Measurements from ENCODE around the gene ERC2.
"Not testable (repeated sequence)": the region's sequence is repeated elsewhere in the genome, so short reads cannot be mapped to it uniquely, and the experiment has no call there.

ERC2 gene

GRCh38 chr3:55831876-55832275 is 636.4 kb downstream of the ERC2 start:
- DNase-seq (ENCODE audit: low read depth, low spot score) = not testable (repeated sequence)

GRCh38 chr3:55828712-55829111 is 639.6 kb downstream of the ERC2 start:
- no peak for DNase-seq (ENCODE audit: low read depth, low spot score)

GRCh38 chr3:55827786-55828185 is 640.5 kb downstream of the ERC2 start:
- no peak for DNase-seq (ENCODE audit: low read depth, low spot score)

GRCh38 chr3:55826731-55827496 is 641.4 kb downstream of the ERC2 start:
- no peak for DNase-seq (ENCODE audit: low read depth, low spot score)

GRCh38 chr3:55826097-55826496 is 642.2 kb downstream of the ERC2 start:
- DNase-seq (ENCODE audit: low read depth, low spot score) = no peak

GRCh38 chr3:55824406-55824805 is 643.9 kb downstream of the ERC2 start:
- DNase-seq (ENCODE audit: low read depth, low spot score) = no peak

GRCh38 chr3:55823829-55824228 is 644.4 kb downstream of the ERC2 start:
- DNase-seq (ENCODE audit: low read depth, low spot score) = no peak

- DNase-seq (ENCODE audit: low read depth, low spot score) = no peak
Observed at GRCh38 chr3:55823001-55823400, 645.3 kb downstream of the ERC2 start.

- DNase-seq (ENCODE audit: low read depth, low spot score) = no peak
Observed at GRCh38 chr3:55819005-55819404, 649.3 kb downstream of the ERC2 start.

GRCh38 chr3:55818485-55818884 is 649.8 kb downstream of the ERC2 start:
- no peak for DNase-seq (ENCODE audit: low read depth, low spot score)

- DNase-seq (ENCODE audit: low read depth, low spot score) = no peak
Observed at GRCh38 chr3:55816794-55817576, 651.3 kb downstream of the ERC2 start.

- no peak for DNase-seq (ENCODE audit: low read depth, low spot score)
Observed at GRCh38 chr3:55815262-55815661, 653.0 kb downstream of the ERC2 start.

- DNase-seq (ENCODE audit: low read depth, low spot score) = no peak
Observed at GRCh38 chr3:55813268-55814097, 654.8 kb downstream of the ERC2 start.

GRCh38 chr3:55812394-55813013 is 655.8 kb downstream of the ERC2 start:
- DNase-seq (ENCODE audit: low read depth, low spot score) = no peak

- DNase-seq (ENCODE audit: low read depth, low spot score) = no peak
Observed at GRCh38 chr3:55807210-55807609, 661.1 kb downstream of the ERC2 start.

- DNase-seq (ENCODE audit: low read depth, low spot score) = no peak
Observed at GRCh38 chr3:55805169-55805568, 663.1 kb downstream of the ERC2 start.

GRCh38 chr3:55804170-55805095 is 663.8 kb downstream of the ERC2 start:
- DNase-seq (ENCODE audit: low read depth, low spot score) = no peak

GRCh38 chr3:55802816-55803215 is 665.5 kb downstream of the ERC2 start:
- no peak for DNase-seq (ENCODE audit: low read depth, low spot score)

- DNase-seq (ENCODE audit: low read depth, low spot score) = no peak
Observed at GRCh38 chr3:55801676-55802075, 666.6 kb downstream of the ERC2 start.

- no peak for DNase-seq (ENCODE audit: low read depth, low spot score)
Observed at GRCh38 chr3:55801068-55801467, 667.2 kb downstream of the ERC2 start.

- no peak for DNase-seq (ENCODE audit: low read depth, low spot score)
Observed at GRCh38 chr3:55797775-55798174, 670.5 kb downstream of the ERC2 start.
